Gastrocnemius medialis (tissue), 4 donors: ENCODE results near the gene DNAJC30. TPM values are rescaled to one million over a fixed set of nuclear protein-coding genes. Genes with fewer than 3 reads are reported as not detected.

Experiments
- ATAC-seq, 2 donors: fragments of 150-250 bp; one replicate each; pipeline ENCODE4 v1.9.1; 2016
- DNase-seq, 2 donors: peaks; one replicate each; pipeline ENCODE4 v3.0.0-alpha.2; 2019
- H3K27ac ChIP-seq, 4 donors: fragments of 200-600 bp; sonication (generic); 1 replicate in 1 of 4; 2 replicates in 3 of 4; pipeline ENCODE4 v1.5.1; 2016 to 2018; ENCODE audit warnings: mild to moderate bottlenecking in 2 of 4, moderate library complexity in 1 of 4
- H3K27me3 ChIP-seq, 3 donors: fragments of 200-600 bp; sonication (generic) in 2 of 3; 1 replicate in 1 of 3; 2 replicates in 2 of 3; pipeline versions ENCODE4 v1.5.1 to v1.6.0; 2016 to 2019; ENCODE audit warnings: mild to moderate bottlenecking in 1 of 3, moderate library complexity in 1 of 3
- H3K36me3 ChIP-seq, 2 donors: fragments of 200-600 bp; sonication (generic) in 1 of 2; one replicate each; pipeline ENCODE4 v1.5.1; 2017 to 2018
- H3K4me1 ChIP-seq, 2 donors: fragments of 200-600 bp; sonication (generic) in 1 of 2; one replicate each; pipeline ENCODE4 v1.5.1; 2016 to 2017; ENCODE audit warnings: mild to moderate bottlenecking in 2 of 2
- H3K4me3 ChIP-seq, 4 donors: fragments of 200-600 bp; sonication (generic) in 3 of 4; 1 replicate in 1 of 4; 2 replicates in 3 of 4; pipeline ENCODE4 v1.5.1; 2016 to 2019; ENCODE audit warnings: mild to moderate bottlenecking in 2 of 4
- H3K9me3 ChIP-seq, 3 donors: fragments of 200-600 bp; sonication (generic) in 2 of 3; 1 replicate in 1 of 3; 2 replicates in 2 of 3; pipeline ENCODE4 v1.5.1; 2016 to 2019
- POLR2A ChIP-seq, 2 donors: fragments of 450-650 bp; IDR thresholded peaks; one replicate each; pipeline ENCODE4 v1.6.1; 2017; ENCODE audit warnings: antibody characterized with exemption in 2 of 2, mild to moderate bottlenecking in 2 of 2, moderate library complexity in 2 of 2
- in situ Hi-C, 4 donors: fragments of 200-750 bp; cut with MboI; loops; one replicate each; pipeline versions ENCODE4 v1.15.0 to v1.8.0; 2017; ENCODE audit warnings: low sequenced_read_pairs in 4 of 4
- intact Hi-C: fragments of 100-400 bp; cut with DNase I; formaldehyde crosslinking; loops from one replicate; pipeline ENCODE4 v1.15.1; 2023; ENCODE audit warnings: low total_unique reads
- total RNA-seq, 4 donors: library from RNA; depleted of rRNA; stranded (reverse); fragments of >200 nt; gene quantifications; one replicate each; pipeline versions ENCODE4 v1.1.0 to v1.2.3, GENCODE V29; 2016
- TF ChIP-seq, protein P1 (sequence below), 5 experiments: fragments of 450-650 bp in 3 of 5; fragments of 200-600 bp in 2 of 5; sonication (generic) in 2 of 5; IDR thresholded peaks in 4 of 5; conservative IDR thresholded peaks in 1 of 5; 1 replicate in 4 of 5; 2 replicates in 1 of 5; pipeline ENCODE4 v1.5.1; 2016 to 2019; ENCODE audit warnings: antibody characterized with exemption in 5 of 5, mild to moderate bottlenecking in 3 of 5, moderate library complexity in 3 of 5

Gene DNAJC30
- total RNA-seq, 4 donors from 2014 or later: 3.9 to 10.5 (median 5.6) TPM

DNA sequence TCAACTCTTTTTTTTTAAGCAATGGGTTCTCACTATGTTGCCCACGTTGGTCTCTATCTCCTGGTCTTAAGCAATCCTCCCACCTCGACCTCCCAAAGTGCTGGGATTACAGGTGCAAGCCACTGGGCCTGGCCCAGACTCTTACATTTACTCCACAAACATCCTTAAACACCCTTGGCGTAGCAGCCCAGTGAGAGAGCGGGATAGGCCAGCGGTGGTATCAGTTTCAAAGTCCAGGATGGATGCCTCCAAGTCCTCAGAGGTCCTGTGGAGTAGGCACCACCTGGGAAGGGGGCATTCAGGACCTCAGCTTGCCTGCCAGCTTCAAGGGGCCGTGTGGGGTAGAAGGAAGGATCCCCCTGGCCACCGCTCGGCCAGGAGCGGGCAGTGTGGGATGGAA is 33.7 kb downstream of the DNAJC30 start:
- peaks cover 18 to 27% (median 26%) of the 10 kb centered on the region in 3 donors for H3K27me3 ChIP-seq

DNA sequence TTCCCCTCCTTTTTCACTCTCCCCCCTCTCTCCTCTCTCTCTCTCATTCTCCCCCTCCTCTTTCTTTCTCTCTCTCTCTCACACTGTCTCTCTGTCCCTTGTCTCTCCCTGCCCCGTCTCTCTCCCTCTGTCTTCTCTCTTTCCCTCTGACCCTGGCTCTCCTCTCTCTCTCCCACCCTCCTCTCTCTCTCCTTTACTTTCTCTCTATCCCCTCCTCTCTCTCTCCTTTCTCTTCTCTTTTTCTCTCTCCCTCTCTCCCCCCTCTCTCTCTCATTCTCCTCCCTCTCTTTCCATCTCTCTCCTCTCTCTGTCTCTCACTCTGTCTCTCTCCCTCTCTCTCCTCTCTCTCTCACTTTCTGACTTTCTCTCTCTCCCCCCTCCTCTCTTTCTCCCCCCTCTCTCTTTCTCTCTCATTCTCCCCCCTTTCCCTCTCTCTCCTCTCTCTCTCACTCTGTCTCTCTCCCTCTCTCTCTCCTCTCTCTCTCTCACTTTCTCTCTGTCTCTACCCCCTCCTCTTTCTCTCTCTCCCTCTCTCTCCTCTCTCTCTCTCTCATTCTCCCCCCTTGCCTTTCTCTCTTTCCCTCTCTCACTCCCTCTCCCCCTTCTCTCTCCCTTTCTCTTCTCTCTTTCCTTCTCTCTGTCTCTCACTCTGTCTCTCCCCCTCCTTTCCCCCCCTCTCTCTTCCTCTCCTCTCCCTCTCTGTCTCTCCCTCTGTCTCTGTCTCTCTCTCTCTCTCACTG is 34.5 kb downstream of the DNAJC30 start:
- Histone ChIP-seq H3K36me3 (no peaks in the 10 kb centered on the region), H3K27ac (no peak overlapping the region), H3K4me3 (no peak overlapping the region), H3K27me3 (peaks cover 18 to 29% (median 26%) of the 10 kb centered on the region in 3 donors), H3K4me1 (no peaks in the 10 kb centered on the region), H3K9me3 (no peaks in the 10 kb centered on the region)
- in situ Hi-C loops (no loop called here), intact Hi-C loops (no loop called here)
- TF ChIP-seq, protein P1, sequence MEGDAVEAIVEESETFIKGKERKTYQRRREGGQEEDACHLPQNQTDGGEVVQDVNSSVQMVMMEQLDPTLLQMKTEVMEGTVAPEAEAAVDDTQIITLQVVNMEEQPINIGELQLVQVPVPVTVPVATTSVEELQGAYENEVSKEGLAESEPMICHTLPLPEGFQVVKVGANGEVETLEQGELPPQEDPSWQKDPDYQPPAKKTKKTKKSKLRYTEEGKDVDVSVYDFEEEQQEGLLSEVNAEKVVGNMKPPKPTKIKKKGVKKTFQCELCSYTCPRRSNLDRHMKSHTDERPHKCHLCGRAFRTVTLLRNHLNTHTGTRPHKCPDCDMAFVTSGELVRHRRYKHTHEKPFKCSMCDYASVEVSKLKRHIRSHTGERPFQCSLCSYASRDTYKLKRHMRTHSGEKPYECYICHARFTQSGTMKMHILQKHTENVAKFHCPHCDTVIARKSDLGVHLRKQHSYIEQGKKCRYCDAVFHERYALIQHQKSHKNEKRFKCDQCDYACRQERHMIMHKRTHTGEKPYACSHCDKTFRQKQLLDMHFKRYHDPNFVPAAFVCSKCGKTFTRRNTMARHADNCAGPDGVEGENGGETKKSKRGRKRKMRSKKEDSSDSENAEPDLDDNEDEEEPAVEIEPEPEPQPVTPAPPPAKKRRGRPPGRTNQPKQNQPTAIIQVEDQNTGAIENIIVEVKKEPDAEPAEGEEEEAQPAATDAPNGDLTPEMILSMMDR (IDR thresholded peaks at IDR 0.05 in 4 of 5, conservative IDR thresholded peaks at IDR 0.05 in 1 of 5): no peak
- no peak for TF ChIP-seq POLR2A (IDR thresholded peaks at IDR 0.05)
- DNase-seq (no peak), ATAC-seq (no peak)

More for the DNA sequence above, 33.7 kb downstream of the DNAJC30 start:
- Histone ChIP-seq H3K4me3 (no peak overlapping the region), H3K36me3 (no peaks in the 10 kb centered on the region), H3K9me3 (no peaks in the 10 kb centered on the region), H3K4me1 (no peaks in the 10 kb centered on the region), H3K27ac (no peak overlapping the region)
- in situ Hi-C loops (no loop called here), intact Hi-C loops (no loop called here)
- TF ChIP-seq POLR2A (IDR thresholded peaks at IDR 0.05): no peak
- TF ChIP-seq, protein P1 (IDR thresholded peaks at IDR 0.05 in 4 of 5, conservative IDR thresholded peaks at IDR 0.05 in 1 of 5): no peak
- no peak for DNase-seq
- no peak for ATAC-seq

DNA sequence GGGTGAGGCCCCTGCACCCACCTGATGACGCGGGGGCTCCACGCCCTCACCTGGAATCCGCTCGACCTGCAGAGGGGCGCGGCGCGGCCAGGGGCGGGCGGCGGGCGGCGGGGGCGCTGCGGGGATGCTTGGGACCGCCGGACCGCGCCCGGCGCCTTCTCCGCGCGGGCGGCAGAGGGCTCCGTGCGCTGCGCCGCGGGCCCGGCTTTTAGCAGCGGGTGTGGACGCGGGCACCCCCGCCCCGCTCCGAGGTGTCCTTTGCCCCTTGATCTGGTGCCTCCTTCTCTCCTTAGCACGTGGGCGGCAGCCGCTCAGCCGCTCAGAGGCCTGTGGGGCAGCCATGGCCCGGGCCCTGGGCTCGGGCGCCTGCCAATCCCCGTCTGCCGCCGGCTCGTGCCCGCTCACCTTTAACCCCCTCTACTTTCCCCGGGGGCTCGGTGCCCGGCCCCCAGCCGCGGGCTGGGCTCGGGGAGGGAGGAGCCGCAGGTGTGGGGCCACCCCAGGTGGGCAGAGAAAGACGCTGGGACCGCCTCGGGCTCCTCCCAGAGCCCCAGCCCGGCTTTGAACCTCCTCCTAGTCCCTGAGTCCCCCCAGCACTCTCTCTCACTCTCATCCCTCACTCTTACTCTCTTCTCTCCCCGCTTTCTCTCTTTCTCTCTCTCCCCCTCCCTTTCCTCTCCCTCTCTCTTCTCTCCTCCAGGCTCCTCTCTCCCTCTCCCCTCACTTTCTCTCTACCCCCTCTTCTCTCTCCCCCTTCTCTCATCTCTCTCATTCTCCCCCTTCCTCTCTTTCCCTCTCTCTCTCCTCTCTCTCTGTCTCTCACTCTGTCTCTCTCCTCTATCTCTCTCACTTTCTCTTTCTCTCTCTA is 35.3 kb downstream of the DNAJC30 start:
- in situ Hi-C loops: no loop called here
- Histone ChIP-seq H3K4me1 (no peaks in the 10 kb centered on the region), H3K4me3 (peak overlapping the region; percentile 40 to 62 (median 46)), H3K36me3 (no peaks in the 10 kb centered on the region), H3K9me3 (no peaks in the 10 kb centered on the region), H3K27ac (no peak overlapping the region), H3K27me3 (peaks cover 18 to 29% (median 26%) of the 10 kb centered on the region in 3 donors)
- TF ChIP-seq POLR2A (IDR thresholded peaks at IDR 0.05): no peak
- TF ChIP-seq, protein P1 (IDR thresholded peaks at IDR 0.05 in 4 of 5, conservative IDR thresholded peaks at IDR 0.05 in 1 of 5): peak in 2 of 5 experiments; percentile 15 to 18
- ATAC-seq (peak in 1 of 2 donors; percentile 52), DNase-seq (no peak)
- intact Hi-C loops: no loop called here

DNA sequence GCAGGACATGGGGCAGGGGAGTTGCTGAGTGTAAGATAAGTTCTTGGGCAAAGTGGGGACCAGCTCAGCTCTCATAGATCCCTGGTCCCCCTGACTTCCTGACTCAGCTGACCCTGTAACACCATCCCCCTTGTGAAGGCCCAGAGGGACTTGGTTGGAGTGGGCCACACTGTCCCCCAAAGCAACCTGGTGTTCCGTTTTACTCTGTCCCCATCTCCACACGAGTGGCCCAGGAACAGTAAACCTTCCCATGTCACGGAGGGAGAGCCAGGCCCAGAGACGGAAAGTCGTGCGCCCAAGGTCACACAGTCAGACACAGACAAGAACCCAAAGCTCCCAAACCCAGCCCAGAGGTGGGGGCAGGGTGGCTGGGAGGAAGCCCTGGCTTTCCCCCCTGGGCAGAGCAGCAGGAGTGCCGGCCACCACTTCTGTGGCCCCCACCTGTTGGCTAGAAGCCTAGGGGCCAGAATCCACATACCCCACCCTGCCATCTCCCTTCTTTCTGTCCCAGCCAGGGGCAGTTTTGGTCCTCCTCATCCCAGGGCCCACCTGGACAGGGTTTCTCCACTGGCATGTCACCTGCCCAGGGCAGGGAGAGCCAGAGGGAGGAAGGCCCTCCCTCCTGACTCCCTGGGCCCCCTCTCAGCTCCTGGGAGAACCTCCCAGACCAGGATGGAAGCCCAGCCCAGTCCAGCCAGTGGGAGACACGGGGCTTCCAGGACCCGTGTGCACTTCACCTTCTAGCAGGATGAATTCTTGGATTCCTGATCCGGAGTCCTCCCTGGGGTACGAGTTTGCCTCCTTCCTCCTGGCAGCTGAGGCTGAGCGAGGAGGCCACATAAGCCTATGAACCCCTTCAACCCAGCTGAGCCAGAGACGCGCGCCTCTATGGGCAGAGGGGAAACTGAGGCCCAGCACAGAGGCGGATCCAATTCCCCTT is 36.2 kb downstream of the DNAJC30 start:
- no peak for ATAC-seq
- no peak overlapping the region for H3K4me3 ChIP-seq
- peaks cover 19 to 29% (median 26%) of the 10 kb centered on the region in 3 donors for H3K27me3 ChIP-seq
- intact Hi-C loops: no loop called here
- no peaks in the 10 kb centered on the region for H3K9me3 ChIP-seq
- H3K36me3 ChIP-seq: no peaks in the 10 kb centered on the region
- H3K4me1 ChIP-seq: no peaks in the 10 kb centered on the region
- H3K27ac ChIP-seq: no peak overlapping the region
- in situ Hi-C loops: no loop called here
- TF ChIP-seq, protein P1 (IDR thresholded peaks at IDR 0.05 in 4 of 5, conservative IDR thresholded peaks at IDR 0.05 in 1 of 5): no peak
- TF ChIP-seq POLR2A (IDR thresholded peaks at IDR 0.05): no peak
- no peak for DNase-seq
